ENCODE measurements around the gene CDK11A. TPM values are rescaled to one million over a fixed set of nuclear protein-coding genes. Genes with fewer than 3 reads are reported as not detected.
"Not testable (repeated sequence)": the region's sequence is repeated elsewhere in the genome, so short reads cannot be mapped to it uniquely, and the experiment has no call there.

Gene CDK11A
- total and polyA plus RNA-seq, 5 donors from 2014 or later = 10.2 to 212 (median 15.6) TPM

DNA sequence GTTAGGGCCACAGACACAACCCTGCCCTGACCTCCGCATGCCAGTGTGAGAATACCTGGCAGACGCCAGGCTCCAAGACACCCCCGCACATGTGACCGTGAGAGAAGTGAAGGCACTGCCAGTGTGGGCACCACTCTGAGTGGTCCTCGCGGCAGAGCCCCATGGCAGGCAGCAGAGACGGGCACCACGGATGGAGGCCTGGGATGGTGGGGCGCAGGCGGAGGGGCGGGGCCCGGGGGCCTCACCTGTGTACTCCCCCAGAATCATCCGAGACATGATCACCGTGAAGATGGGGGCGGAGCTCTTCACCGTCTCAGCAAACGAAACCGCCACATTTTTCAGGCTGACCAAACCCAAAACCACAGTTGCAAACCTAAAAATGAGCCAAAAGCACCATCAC lies 48.9 kb downstream of the CDK11A start:
- H3K27ac ChIP-seq (ENCODE audit: insufficient read depth, low read length, poor library complexity, severe bottlenecking); DNase-seq; H3K36me3 Mint-ChIP-seq; H3K4me3 Mint-ChIP-seq; H3K36me3 ChIP-seq (ENCODE audit: control insufficient read depth, insufficient read depth, low read length); ATAC-seq (ENCODE audit: low read depth in 2 of 2); H3K9me3 Mint-ChIP-seq; H3K27me3 ChIP-seq (ENCODE audit: control insufficient read depth, insufficient read depth, low read length); H3K27me3 Mint-ChIP-seq; H3K27ac Mint-ChIP-seq; H3K9me3 ChIP-seq (ENCODE audit: control insufficient read depth in 2 of 2, low read length in 2 of 2); H3K4me3 ChIP-seq (ENCODE audit: low read depth, low read length): not testable (repeated sequence)
- peaks cover 18% of the 10 kb centered on the region for H3K4me1 ChIP-seq (ENCODE audit: control insufficient read depth, insufficient read depth, low read length, poor library complexity, severe bottlenecking)
- peaks cover 0 to 24% (median 18%) of the 10 kb centered on the region in 4 donors for H3K4me1 Mint-ChIP-seq

DNA sequence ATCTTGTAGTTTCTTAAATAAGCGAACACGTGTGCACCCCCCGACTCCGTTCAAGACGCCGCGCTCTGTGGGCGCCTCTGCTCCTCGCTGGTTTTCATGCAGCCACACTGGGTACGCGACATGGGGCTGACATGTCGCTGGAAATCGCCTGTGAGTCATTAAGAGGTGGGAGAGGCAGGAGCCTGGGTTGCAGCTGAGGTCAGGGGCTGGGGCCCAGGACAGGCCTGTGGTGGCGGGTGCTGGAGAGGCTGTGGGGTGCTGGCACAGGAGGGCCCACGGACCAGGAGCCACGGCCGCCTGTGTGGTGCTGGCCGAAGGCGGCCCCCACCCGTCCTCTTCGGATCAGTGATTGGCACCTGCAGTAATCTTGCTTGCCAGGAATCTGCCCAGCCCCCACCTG lies 49.4 kb downstream of the CDK11A start:
- Histone ChIP-seq H3K4me1 (ENCODE audit: control insufficient read depth, insufficient read depth, low read length, poor library complexity, severe bottlenecking) (peaks cover 18% of the 10 kb centered on the region), H3K36me3 (ENCODE audit: control insufficient read depth, insufficient read depth, low read length) (peaks cover 10% of the 10 kb centered on the region)
- not testable (repeated sequence) for ATAC-seq (ENCODE audit: low read depth in 2 of 2); DNase-seq; H3K27ac ChIP-seq (ENCODE audit: insufficient read depth, low read length, poor library complexity, severe bottlenecking); H3K4me3 ChIP-seq (ENCODE audit: low read depth, low read length); H3K9me3 Mint-ChIP-seq; H3K9me3 ChIP-seq (ENCODE audit: control insufficient read depth in 2 of 2, low read length in 2 of 2); H3K4me3 Mint-ChIP-seq; H3K36me3 Mint-ChIP-seq; H3K27me3 Mint-ChIP-seq; H3K27me3 ChIP-seq (ENCODE audit: control insufficient read depth, insufficient read depth, low read length)
- Mint-ChIP-seq H3K27ac (peak overlapping the region in 2 of 3 donors; percentile 69 to 91), H3K4me1 (peaks cover 0 to 24% (median 19%) of the 10 kb centered on the region in 4 donors)

DNA sequence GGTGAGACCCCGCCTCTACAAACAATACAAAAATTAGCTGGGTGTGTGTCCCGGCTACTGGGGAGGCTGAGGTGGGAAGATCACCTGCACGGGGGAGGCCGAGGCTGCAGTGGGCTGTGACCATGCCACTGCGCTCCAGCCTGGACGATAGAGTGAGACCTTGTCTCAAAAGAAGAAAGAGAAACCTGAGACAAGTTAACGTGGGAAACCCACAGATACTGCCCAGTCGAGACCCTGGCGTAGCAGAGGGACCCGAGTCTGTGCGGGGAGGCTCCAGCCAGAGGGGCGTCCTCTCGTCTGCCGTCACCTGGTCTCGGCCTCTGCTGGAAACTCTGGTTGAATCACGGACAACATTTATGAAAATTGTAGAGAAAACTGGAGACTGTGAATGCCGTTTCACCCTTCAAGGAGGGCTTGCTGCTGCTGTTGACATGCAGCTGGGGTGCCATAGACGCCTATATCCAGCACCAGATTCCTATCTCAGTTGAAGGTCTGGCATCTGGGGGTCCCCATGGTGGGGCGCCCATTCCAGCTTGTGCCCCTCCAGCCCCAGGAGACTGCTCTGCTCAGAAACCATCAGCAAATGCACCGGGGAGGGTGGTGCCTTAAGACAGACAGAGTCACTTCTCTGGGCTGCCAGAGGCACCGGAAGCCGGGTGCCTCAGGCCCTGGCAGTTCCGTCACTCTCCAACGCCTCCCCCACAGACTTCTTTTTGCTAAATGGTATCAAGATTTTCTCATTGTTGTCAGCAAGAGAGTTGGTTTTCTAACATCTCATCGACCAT lies 51.8 kb downstream of the CDK11A start:
- Mint-ChIP-seq H3K27ac (peak overlapping the region in 1 of 3 donors; percentile 34), H3K36me3 (peaks cover 6% of the 10 kb centered on the region), H3K27me3 (no peaks in the 10 kb centered on the region), H3K4me1 (peaks cover 0 to 6% (median 2%) of the 10 kb centered on the region in 4 donors), H3K9me3 (no peaks in the 10 kb centered on the region), H3K4me3 (no peak overlapping the region)
- H3K9me3 ChIP-seq (ENCODE audit: control insufficient read depth in 2 of 2, low read length in 2 of 2) = no peaks in the 10 kb centered on the region
- H3K4me3 ChIP-seq (ENCODE audit: low read depth, low read length) = no peak overlapping the region
- ATAC-seq (ENCODE audit: low read depth in 2 of 2) (no peak), DNase-seq (no peak)
- no peak overlapping the region for H3K27ac ChIP-seq (ENCODE audit: insufficient read depth, low read length, poor library complexity, severe bottlenecking)
- no peaks in the 10 kb centered on the region for H3K27me3 ChIP-seq (ENCODE audit: control insufficient read depth, insufficient read depth, low read length)
- H3K36me3 ChIP-seq (ENCODE audit: control insufficient read depth, insufficient read depth, low read length) = peaks cover 22% of the 10 kb centered on the region
- peaks cover 1% of the 10 kb centered on the region for H3K4me1 ChIP-seq (ENCODE audit: control insufficient read depth, insufficient read depth, low read length, poor library complexity, severe bottlenecking)

DNA sequence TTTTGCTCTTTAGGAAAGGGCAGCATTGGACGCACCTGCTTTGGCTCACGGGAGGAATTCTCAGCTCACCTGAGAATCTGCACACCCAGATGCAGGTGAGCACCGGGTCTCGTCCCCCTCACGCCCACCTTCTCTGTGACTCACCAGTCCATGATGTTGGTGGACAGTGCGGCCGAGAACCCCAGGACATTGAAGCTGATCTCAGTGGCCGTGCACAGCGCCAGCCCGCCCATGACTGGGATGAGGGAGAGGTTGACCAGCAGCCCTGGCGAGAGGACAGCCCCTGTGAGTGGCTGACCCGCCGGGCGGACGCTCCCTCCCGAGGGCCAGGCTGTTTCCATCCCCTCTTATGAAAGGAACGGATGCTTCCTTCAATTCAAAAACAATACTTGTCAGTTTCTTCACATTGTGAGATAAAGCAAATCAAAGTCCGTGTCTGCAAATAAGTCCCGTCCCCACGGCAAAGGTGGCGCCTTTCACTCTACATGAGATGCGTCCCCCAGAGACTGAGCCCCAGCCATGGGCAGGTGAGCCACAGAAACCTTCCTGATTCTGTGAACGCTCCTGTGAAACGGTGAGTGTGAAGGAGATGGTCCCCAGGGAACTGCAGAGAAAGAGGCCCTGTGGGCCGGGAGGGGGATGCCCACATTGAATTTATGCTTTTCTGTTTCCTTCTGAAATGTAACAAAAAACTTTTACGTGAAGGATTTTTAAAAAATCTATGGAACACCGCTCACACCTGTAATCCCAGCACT lies 52.6 kb downstream of the CDK11A start:
- no peak for ATAC-seq (ENCODE audit: low read depth in 2 of 2)
- no peaks in the 10 kb centered on the region for H3K4me1 ChIP-seq (ENCODE audit: control insufficient read depth, insufficient read depth, low read length, poor library complexity, severe bottlenecking)
- H3K4me3 Mint-ChIP-seq = no peak overlapping the region
- H3K36me3 ChIP-seq (ENCODE audit: control insufficient read depth, insufficient read depth, low read length) = peaks cover 23% of the 10 kb centered on the region
- no peaks in the 10 kb centered on the region for H3K9me3 ChIP-seq (ENCODE audit: control insufficient read depth in 2 of 2, low read length in 2 of 2)
- peaks cover 7% of the 10 kb centered on the region for H3K36me3 Mint-ChIP-seq
- H3K4me1 Mint-ChIP-seq = peaks cover 0 to 7% (median under 1%) of the 10 kb centered on the region in 4 donors
- H3K27me3 ChIP-seq (ENCODE audit: control insufficient read depth, insufficient read depth, low read length) = no peaks in the 10 kb centered on the region
- H3K27ac ChIP-seq (ENCODE audit: insufficient read depth, low read length, poor library complexity, severe bottlenecking) = no peak overlapping the region
- H3K27ac Mint-ChIP-seq = peak overlapping the region in 1 of 3 donors; percentile 32
- no peak overlapping the region for H3K4me3 ChIP-seq (ENCODE audit: low read depth, low read length)
- H3K27me3 Mint-ChIP-seq = no peaks in the 10 kb centered on the region
- H3K9me3 Mint-ChIP-seq = no peaks in the 10 kb centered on the region
- no peak for DNase-seq

DNA sequence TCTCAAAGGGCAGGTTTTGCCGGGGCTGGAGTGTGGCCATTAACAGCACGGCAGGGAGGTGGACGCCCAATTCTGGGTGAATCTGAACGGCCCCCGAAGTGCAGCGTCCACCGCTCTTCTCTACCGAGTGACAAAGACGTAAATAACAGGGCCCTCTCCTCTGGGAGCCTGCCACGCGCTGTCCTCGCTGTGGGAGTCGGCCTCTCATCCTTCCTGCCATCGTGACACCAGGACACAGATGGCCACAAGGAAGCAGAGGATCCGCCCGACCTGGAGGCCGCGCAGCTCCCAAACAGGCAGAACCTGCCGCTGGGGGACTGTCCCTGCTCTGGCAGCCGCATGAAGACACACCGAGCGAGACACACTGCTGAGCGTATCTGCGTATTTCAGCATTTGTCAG lies 53.3 kb downstream of the CDK11A start:
- H3K27me3 ChIP-seq (ENCODE audit: control insufficient read depth, insufficient read depth, low read length) = no peaks in the 10 kb centered on the region
- H3K36me3 Mint-ChIP-seq = peaks cover 7% of the 10 kb centered on the region
- peaks cover 27% of the 10 kb centered on the region for H3K36me3 ChIP-seq (ENCODE audit: control insufficient read depth, insufficient read depth, low read length)
- H3K4me1 Mint-ChIP-seq = peaks cover 0 to 7% (median under 1%) of the 10 kb centered on the region in 4 donors
- H3K27ac Mint-ChIP-seq = no peak overlapping the region
- H3K27ac ChIP-seq (ENCODE audit: insufficient read depth, low read length, poor library complexity, severe bottlenecking) = no peak overlapping the region
- DNase-seq = no peak
- H3K27me3 Mint-ChIP-seq = no peaks in the 10 kb centered on the region
- no peaks in the 10 kb centered on the region for H3K4me1 ChIP-seq (ENCODE audit: control insufficient read depth, insufficient read depth, low read length, poor library complexity, severe bottlenecking)
- H3K9me3 ChIP-seq (ENCODE audit: control insufficient read depth in 2 of 2, low read length in 2 of 2) = no peaks in the 10 kb centered on the region
- no peaks in the 10 kb centered on the region for H3K9me3 Mint-ChIP-seq
- H3K4me3 ChIP-seq (ENCODE audit: low read depth, low read length) = no peak overlapping the region
- no peak overlapping the region for H3K4me3 Mint-ChIP-seq
- no peak for ATAC-seq (ENCODE audit: low read depth in 2 of 2)

DNA sequence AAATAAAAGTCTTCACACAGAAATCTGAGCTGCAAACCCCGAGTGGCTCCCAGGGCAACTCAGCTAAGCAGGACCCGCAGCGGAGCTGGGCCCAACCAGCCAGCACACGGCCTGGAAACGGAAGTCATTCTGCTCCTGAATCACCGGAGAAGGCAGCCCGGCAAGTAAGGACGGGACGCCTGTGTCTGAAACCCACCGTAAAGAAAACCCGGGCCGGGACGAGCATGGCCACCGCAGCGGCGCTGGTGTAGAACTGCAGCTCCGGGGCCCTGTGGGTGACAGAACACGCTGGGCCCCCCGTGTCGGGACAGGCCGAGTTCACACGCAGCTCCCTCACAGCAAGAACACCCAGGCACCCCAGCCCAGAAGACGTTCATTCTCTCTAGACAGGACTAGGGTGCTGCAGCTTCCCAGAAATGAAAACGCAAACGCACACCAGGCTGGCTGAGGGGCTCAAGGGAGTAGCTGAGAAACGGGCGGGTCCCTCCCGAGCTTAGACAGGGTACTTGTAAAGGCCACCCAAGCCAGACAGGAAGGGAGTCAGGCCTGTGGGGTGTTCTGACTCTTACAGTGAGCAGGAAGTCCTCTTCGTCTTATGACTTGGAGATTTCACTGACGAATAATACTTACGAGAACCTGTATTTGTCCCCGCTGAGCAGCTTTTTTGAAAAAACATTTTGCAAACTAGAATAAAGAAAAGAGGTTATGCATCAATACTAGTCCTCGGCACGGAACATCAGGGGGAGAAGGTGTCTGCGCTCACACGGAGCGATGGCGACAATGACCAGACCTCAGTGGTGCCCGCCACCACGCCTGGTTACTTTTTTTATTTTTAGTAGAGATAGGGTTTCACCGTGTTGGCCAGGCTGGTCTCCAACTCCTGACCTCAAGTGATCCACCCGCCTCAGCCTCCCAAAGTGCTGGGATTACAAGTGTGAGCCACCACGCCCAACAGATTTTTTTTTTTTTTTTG lies 54.4 kb downstream of the CDK11A start:
- Mint-ChIP-seq H3K4me1 (peaks cover 0 to 6% (median under 1%) of the 10 kb centered on the region in 4 donors), H3K36me3 (peaks cover 7% of the 10 kb centered on the region), H3K27me3 (no peaks in the 10 kb centered on the region), H3K27ac (peak overlapping the region in 1 of 3 donors; percentile 43), H3K9me3 (no peaks in the 10 kb centered on the region), H3K4me3 (no peak overlapping the region)
- Histone ChIP-seq H3K4me3 (ENCODE audit: low read depth, low read length) (no peak overlapping the region), H3K9me3 (ENCODE audit: control insufficient read depth in 2 of 2, low read length in 2 of 2) (no peaks in the 10 kb centered on the region), H3K27ac (ENCODE audit: insufficient read depth, low read length, poor library complexity, severe bottlenecking) (no peak overlapping the region), H3K27me3 (ENCODE audit: control insufficient read depth, insufficient read depth, low read length) (no peaks in the 10 kb centered on the region), H3K4me1 (ENCODE audit: control insufficient read depth, insufficient read depth, low read length, poor library complexity, severe bottlenecking) (no peaks in the 10 kb centered on the region), H3K36me3 (ENCODE audit: control insufficient read depth, insufficient read depth, low read length) (peaks cover 36% of the 10 kb centered on the region)
- DNase-seq = peak in 1 of 3 donors; percentile 21
- no peak for ATAC-seq (ENCODE audit: low read depth in 2 of 2)

DNA sequence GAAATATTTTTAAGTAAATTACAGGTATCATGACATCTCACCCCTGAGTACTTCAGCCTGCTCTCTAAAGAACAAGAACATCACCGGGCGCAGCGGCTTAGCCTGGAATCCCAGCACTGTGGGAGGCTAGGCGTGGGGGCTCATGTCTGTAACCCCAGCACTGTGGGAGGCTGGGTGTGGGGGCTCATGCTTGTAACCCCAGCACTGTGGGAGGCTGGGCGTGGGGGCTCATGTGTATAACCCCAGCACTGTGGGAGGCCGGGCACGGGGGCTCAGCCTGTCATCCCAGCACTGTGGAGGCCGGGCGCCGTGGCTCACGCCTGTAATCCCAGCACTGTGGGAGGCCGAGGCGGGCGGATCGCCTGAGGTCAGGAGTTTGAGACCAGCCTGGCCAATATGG lies 57.6 kb downstream of the CDK11A start:
- Mint-ChIP-seq H3K27me3 (no peaks in the 10 kb centered on the region), H3K4me3 (peak overlapping the region in 1 of 4 donors; percentile 27), H3K9me3 (no peaks in the 10 kb centered on the region), H3K27ac (peak overlapping the region in 2 of 3 donors; percentile 25 to 80), H3K4me1 (peaks cover 0 to 5% (median 2%) of the 10 kb centered on the region in 4 donors), H3K36me3 (peaks cover 4% of the 10 kb centered on the region)
- Histone ChIP-seq H3K4me1 (ENCODE audit: control insufficient read depth, insufficient read depth, low read length, poor library complexity, severe bottlenecking) (no peaks in the 10 kb centered on the region), H3K27me3 (ENCODE audit: control insufficient read depth, insufficient read depth, low read length) (no peaks in the 10 kb centered on the region), H3K4me3 (ENCODE audit: low read depth, low read length) (no peak overlapping the region), H3K36me3 (ENCODE audit: control insufficient read depth, insufficient read depth, low read length) (peaks cover 31% of the 10 kb centered on the region), H3K27ac (ENCODE audit: insufficient read depth, low read length, poor library complexity, severe bottlenecking) (no peak overlapping the region), H3K9me3 (ENCODE audit: control insufficient read depth in 2 of 2, low read length in 2 of 2) (no peaks in the 10 kb centered on the region)
- DNase-seq = no peak
- ATAC-seq (ENCODE audit: low read depth in 2 of 2) = no peak

All from CD4-positive, CD25-positive, alpha-beta regulatory T cell (primary cell).